ENCODE data around the gene CENPH.
A peak's percentile ranks its signal among the peaks of the same experiment; 100 is the strongest.
"Not testable (repeated sequence)": the region's sequence is repeated elsewhere in the genome, so short reads cannot be mapped to it uniquely, and the experiment has no call there.

Gene CENPH

GRCh38 chr5:69211200-69211599 lies 21.8 kb downstream of the CENPH start:
- DNase-seq (ENCODE audit: low spot score), result no peak

- no peak for DNase-seq (ENCODE audit: low spot score)
Observed at GRCh38 chr5:69212022-69212421, 22.6 kb downstream of the CENPH start.

GRCh38 chr5:69213513-69214215 lies 24.3 kb downstream of the CENPH start:
- no peak for DNase-seq (ENCODE audit: low spot score)

- DNase-seq (ENCODE audit: low spot score), result peak; percentile 2
Observed at GRCh38 chr5:69217151-69217511, 27.7 kb downstream of the CENPH start.

GRCh38 chr5:69217548-69218526 lies 28.5 kb downstream of the CENPH start:
- peak; percentile 96 for DNase-seq (ENCODE audit: low spot score)

- no peak for DNase-seq (ENCODE audit: low spot score)
Observed at GRCh38 chr5:69219939-69220338, 30.6 kb downstream of the CENPH start.

- DNase-seq (ENCODE audit: low spot score), result not testable (repeated sequence)
Observed at GRCh38 chr5:69220371-69220770, 31.0 kb downstream of the CENPH start.

GRCh38 chr5:69220833-69221232 lies 31.4 kb downstream of the CENPH start:
- DNase-seq (ENCODE audit: low spot score), result not testable (repeated sequence)

- DNase-seq (ENCODE audit: low spot score), result no peak
Observed at GRCh38 chr5:69224520-69224919, 35.1 kb downstream of the CENPH start.

- DNase-seq (ENCODE audit: low spot score), result no peak
Observed at GRCh38 chr5:69225860-69226259, 36.5 kb downstream of the CENPH start.

- DNase-seq (ENCODE audit: low spot score), result no peak
Observed at GRCh38 chr5:69230181-69230580, 40.8 kb downstream of the CENPH start.

- no peak for DNase-seq (ENCODE audit: low spot score)
Observed at GRCh38 chr5:69231281-69231680, 41.9 kb downstream of the CENPH start.

GRCh38 chr5:69231851-69232250 lies 42.5 kb downstream of the CENPH start:
- no peak for DNase-seq (ENCODE audit: low spot score)

GRCh38 chr5:69234457-69235268 lies 45.3 kb downstream of the CENPH start, which contains the start of gene CDK7:
CDK7 (plus strand) TSS chr5:69234886; CDS start chr5:69234976, 90 bp downstream.
- DNase-seq (ENCODE audit: low spot score), result peak; percentile 91

- DNase-seq (ENCODE audit: low spot score), result not testable (repeated sequence)
Observed at GRCh38 chr5:69236733-69237132, 47.4 kb downstream of the CENPH start.

GRCh38 chr5:69237877-69238276 lies 48.5 kb downstream of the CENPH start:
- DNase-seq (ENCODE audit: low spot score), result no peak

- no peak for DNase-seq (ENCODE audit: low spot score)
Observed at GRCh38 chr5:69238760-69239251, 49.4 kb downstream of the CENPH start.

GRCh38 chr5:69242215-69242927 lies 53.0 kb downstream of the CENPH start:
- no peak for DNase-seq (ENCODE audit: low spot score)

GRCh38 chr5:69245031-69245430 lies 55.6 kb downstream of the CENPH start:
- DNase-seq (ENCODE audit: low spot score), result no peak

- DNase-seq (ENCODE audit: low spot score), result no peak
Observed at GRCh38 chr5:69248019-69248418, 58.6 kb downstream of the CENPH start.

- no peak for DNase-seq (ENCODE audit: low spot score)
Observed at GRCh38 chr5:69250593-69250992, 61.2 kb downstream of the CENPH start.
